K562 (cell line): ENCODE results near the gene SLC25A20. TPM values are rescaled to one million over a fixed set of nuclear protein-coding genes. Genes with fewer than 3 reads are reported as not detected.

Experiments
- CBX2 ChIP-seq: fragments of 200-600 bp; sonication (generic); IDR thresholded peaks from one replicate; pipeline ENCODE4 v1.6.1; 2012; ENCODE audit warnings: mild to moderate bottlenecking, low read length, inconsistent platforms; ENCODE audit not compliant: insufficient read depth, poor library complexity, severe bottlenecking
- HMG20B ChIP-seq: fragments of 250-450 bp; sonication (Bioruptor Pico); IDR thresholded peaks from 2 replicates; pipeline ENCODE4 v1.5.0; 2021; ENCODE audit warnings: mild to moderate bottlenecking
- HNRNPH1 ChIP-seq: fragments of 200-400 bp; formaldehyde crosslinking; optimal IDR thresholded peaks from 2 replicates; pipeline ENCODE3; 2017; ENCODE audit warnings: low read depth, mild to moderate bottlenecking, low read length, moderate library complexity
- NFXL1 ChIP-seq: fragments of 450-650 bp; formaldehyde crosslinking; IDR thresholded peaks from 2 replicates; pipeline ENCODE4 v1.4.0; 2021; ENCODE audit warnings: mild to moderate bottlenecking
- NRF1 ChIP-seq, 2 experiments: fragments of 450-650 bp; IDR thresholded peaks in 1 of 2; conservative IDR thresholded peaks in 1 of 2; 2 replicates each; pipeline ENCODE4 v1.6.1; 2014; ENCODE audit warnings: mild to moderate bottlenecking in 2 of 2
- PHF8 ChIP-seq: fragments of 200-600 bp; sonication (generic); IDR thresholded peaks from 2 replicates; pipeline ENCODE4 v1.6.1; 2012; ENCODE audit warnings: mixed run types, mild to moderate bottlenecking, inconsistent platforms, low read length, moderate library complexity, borderline replicate concordance
- PRPF4 ChIP-seq: fragments of 200-400 bp; formaldehyde crosslinking; IDR thresholded peaks from one replicate; pipeline ENCODE4 v1.6.1; 2017; ENCODE audit warnings: low read length, low read depth, mild to moderate bottlenecking; ENCODE audit not compliant: insufficient read depth, poor library complexity, severe bottlenecking
- SNRNP70 ChIP-seq: fragments of 200-400 bp; formaldehyde crosslinking; optimal IDR thresholded peaks from 2 replicates; pipeline ENCODE3; 2017; ENCODE audit warnings: low read depth, low read length
- SRSF3 ChIP-seq: fragments of 200-400 bp; formaldehyde crosslinking; IDR thresholded peaks from 2 replicates; pipeline ENCODE4 v1.6.1; 2016; ENCODE audit warnings: mild to moderate bottlenecking, low read length, moderate library complexity; ENCODE audit not compliant: insufficient read depth
- SUPT5H ChIP-seq: fragments of 450-650 bp; IDR thresholded peaks from 2 replicates; pipeline ENCODE4 v1.6.1; 2016
- USF2 ChIP-seq: sonication (generic); formaldehyde crosslinking; IDR thresholded peaks from 2 replicates; pipeline ENCODE4 v1.5.0; 2020; ENCODE audit warnings: missing genetic modification reagents
- ZNF384 ChIP-seq: IDR thresholded peaks from 2 replicates; pipeline ENCODE4 v1.6.1; 2012; ENCODE audit warnings: low read depth, low read length, improper control_type of control experiment
- polyA plus RNA-seq, 8 experiments: library from polyadenylated mRNA; depleted of rRNA in 4 of 8; stranded (reverse) in 5 of 8; unstranded in 3 of 8; fragments of >200 nt; fragmentation: Nextera tagmentation in 2 of 8; fragmentation: Illumina TruSeq in 1 of 8; extraction: Ambion mirVana in 2 of 8; extraction: Trizol in 1 of 8; gene quantifications; 2 replicates each; pipeline versions ENCODE4 v1.2.1 to v1.2.3, GENCODE V29; 2011 to 2014; ENCODE audit warnings: inconsistent platforms in 1 of 8, missing spikeins in 1 of 8
- total RNA-seq, 7 experiments: library from RNA; depleted of rRNA in 6 of 7; stranded (reverse); fragments of >200 nt in 6 of 7; fragmentation: Illumina TruSeq in 2 of 7; extraction: Trizol in 2 of 7; gene quantifications; 2 replicates each; pipeline versions ENCODE4 v1.2.1 to v1.2.3, GENCODE V29; 2011 to 2021; ENCODE audit warnings: low replicate concordance in 1 of 7
- TF ChIP-seq, protein P1 (sequence below): IDR thresholded peaks from 3 replicates; pipeline ENCODE4 v1.6.1; 2011; ENCODE audit warnings: borderline replicate concordance, mild to moderate bottlenecking, moderate library complexity; ENCODE audit not compliant: insufficient read length; ENCODE audit errors: extremely low read depth
- TF ChIP-seq, protein P2 (sequence below): fragments of 450-650 bp; conservative IDR thresholded peaks from 2 replicates; pipeline ENCODE4 v1.6.1; 2016; ENCODE audit warnings: missing genetic modification characterization, low read depth, mild to moderate bottlenecking, control low read depth, missing compliant biosample characterization
- TF ChIP-seq, protein P3 (sequence below): IDR thresholded peaks from 2 replicates; pipeline ENCODE4 v1.6.1; 2011; ENCODE audit warnings: borderline replicate concordance, low read depth, mild to moderate bottlenecking, moderate library complexity, low read length; ENCODE audit not compliant: insufficient read depth, poor library complexity, severe bottlenecking

SLC25A20 gene
- total and polyA plus RNA-seq, 9 of the 15 experiments (the other 6 are each of a cell fraction or from before 2014, with no cell fraction given): 14.3 to 48.1 (median 21.6) TPM

DNA sequence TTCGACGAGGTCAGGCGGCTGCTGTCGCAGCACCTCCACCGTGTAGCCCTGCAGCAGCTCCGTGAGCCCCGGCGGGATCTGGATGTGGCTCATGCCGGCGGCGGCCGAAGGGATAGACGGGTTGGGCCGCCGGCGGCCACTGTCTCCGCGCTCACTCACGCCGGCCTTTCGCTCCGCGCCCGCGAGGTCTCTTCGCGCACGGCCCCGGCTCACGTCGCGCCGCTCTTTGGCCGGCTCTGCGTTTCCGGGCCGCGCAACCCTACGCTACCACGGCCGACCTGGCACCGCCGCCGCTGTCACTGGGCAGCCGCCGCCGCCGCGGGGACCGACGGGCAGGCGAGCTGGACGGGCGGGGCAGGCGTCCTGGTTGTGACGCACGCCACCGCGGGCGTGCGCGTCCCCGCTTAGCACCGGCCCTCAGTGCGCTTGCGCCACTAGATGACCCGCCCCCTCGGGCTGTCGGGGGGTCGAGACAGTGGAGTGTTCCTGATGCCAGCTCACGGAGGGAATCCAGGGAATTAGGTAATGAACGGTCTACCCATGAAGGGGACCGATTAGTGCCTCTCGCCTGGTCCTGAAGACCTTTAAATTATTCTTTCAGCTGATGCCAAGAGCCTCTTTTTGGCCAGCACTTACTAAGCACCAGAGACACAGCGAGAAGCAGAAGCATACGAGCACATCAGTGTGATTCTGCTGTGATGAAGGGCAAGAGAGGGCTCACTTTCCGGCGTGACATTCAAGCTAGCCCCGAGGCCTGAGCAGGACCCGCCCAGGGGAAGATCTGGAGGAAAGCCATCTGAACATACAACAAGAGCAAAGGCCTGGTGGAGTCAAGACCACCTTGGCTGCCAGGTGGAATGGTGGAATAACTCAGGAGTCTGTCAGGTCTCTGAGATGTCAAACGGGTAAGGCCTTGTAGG lies 50.9 kb downstream of the SLC25A20 start, which contains the start of gene PRKAR2A (continued):
- TF ChIP-seq, protein P1, sequence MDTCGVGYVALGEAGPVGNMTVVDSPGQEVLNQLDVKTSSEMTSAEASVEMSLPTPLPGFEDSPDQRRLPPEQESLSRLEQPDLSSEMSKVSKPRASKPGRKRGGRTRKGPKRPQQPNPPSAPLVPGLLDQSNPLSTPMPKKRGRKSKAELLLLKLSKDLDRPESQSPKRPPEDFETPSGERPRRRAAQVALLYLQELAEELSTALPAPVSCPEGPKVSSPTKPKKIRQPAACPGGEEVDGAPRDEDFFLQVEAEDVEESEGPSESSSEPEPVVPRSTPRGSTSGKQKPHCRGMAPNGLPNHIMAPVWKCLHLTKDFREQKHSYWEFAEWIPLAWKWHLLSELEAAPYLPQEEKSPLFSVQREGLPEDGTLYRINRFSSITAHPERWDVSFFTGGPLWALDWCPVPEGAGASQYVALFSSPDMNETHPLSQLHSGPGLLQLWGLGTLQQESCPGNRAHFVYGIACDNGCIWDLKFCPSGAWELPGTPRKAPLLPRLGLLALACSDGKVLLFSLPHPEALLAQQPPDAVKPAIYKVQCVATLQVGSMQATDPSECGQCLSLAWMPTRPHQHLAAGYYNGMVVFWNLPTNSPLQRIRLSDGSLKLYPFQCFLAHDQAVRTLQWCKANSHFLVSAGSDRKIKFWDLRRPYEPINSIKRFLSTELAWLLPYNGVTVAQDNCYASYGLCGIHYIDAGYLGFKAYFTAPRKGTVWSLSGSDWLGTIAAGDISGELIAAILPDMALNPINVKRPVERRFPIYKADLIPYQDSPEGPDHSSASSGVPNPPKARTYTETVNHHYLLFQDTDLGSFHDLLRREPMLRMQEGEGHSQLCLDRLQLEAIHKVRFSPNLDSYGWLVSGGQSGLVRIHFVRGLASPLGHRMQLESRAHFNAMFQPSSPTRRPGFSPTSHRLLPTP: no peak
- TF ChIP-seq SRSF3 (no peak), HNRNPH1 (no peak), USF2 (CRISPR knock-in tag) (no peak), CBX2 (no peak), NFXL1 (CRISPR knock-in tag) (no peak), HMG20B (no peak), PHF8 (peak; percentile 79; the same call in 1 of the 2 replicates), ZNF384 (no peak), NRF1 (conservative IDR thresholded peaks at IDR 0.05 in 1 of 2, IDR thresholded peaks at IDR 0.05 in 1 of 2) (peak; percentile 94 to 95), PRPF4 (no peak), SUPT5H (no peak; the same call in 1 of the 2 replicates), SNRNP70 (no peak)
- TF ChIP-seq, protein P2, sequence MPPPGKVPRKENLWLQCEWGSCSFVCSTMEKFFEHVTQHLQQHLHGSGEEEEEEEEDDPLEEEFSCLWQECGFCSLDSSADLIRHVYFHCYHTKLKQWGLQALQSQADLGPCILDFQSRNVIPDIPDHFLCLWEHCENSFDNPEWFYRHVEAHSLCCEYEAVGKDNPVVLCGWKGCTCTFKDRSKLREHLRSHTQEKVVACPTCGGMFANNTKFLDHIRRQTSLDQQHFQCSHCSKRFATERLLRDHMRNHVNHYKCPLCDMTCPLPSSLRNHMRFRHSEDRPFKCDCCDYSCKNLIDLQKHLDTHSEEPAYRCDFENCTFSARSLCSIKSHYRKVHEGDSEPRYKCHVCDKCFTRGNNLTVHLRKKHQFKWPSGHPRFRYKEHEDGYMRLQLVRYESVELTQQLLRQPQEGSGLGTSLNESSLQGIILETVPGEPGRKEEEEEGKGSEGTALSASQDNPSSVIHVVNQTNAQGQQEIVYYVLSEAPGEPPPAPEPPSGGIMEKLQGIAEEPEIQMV (tag): no peak
- TF ChIP-seq, protein P3, sequence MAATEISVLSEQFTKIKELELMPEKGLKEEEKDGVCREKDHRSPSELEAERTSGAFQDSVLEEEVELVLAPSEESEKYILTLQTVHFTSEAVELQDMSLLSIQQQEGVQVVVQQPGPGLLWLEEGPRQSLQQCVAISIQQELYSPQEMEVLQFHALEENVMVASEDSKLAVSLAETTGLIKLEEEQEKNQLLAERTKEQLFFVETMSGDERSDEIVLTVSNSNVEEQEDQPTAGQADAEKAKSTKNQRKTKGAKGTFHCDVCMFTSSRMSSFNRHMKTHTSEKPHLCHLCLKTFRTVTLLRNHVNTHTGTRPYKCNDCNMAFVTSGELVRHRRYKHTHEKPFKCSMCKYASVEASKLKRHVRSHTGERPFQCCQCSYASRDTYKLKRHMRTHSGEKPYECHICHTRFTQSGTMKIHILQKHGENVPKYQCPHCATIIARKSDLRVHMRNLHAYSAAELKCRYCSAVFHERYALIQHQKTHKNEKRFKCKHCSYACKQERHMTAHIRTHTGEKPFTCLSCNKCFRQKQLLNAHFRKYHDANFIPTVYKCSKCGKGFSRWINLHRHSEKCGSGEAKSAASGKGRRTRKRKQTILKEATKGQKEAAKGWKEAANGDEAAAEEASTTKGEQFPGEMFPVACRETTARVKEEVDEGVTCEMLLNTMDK: no peak
